GM19099 (cell line): ENCODE data around the gene NPFFR2.

ENCODE experiments used
- POLR2A ChIP-seq: IDR thresholded peaks from 3 replicates; pipeline ENCODE4 v1.6.1; 2011; ENCODE audit warnings: low read depth; ENCODE audit not compliant: insufficient read length; ENCODE audit errors: extremely low read depth

NPFFR2 gene

GRCh38 chr4:72031868-72032608, at the start of gene NPFFR2:
NPFFR2 (plus strand) TSS chr4:72032000; CDS start chr4:72128592, 96,592 bp downstream.
- no peak for TF ChIP-seq POLR2A

- TF ChIP-seq POLR2A = no peak
These were observed 39.1 kb upstream of the NPFFR2 start for GRCh38 chr4:71992571-71993312.

DNA sequence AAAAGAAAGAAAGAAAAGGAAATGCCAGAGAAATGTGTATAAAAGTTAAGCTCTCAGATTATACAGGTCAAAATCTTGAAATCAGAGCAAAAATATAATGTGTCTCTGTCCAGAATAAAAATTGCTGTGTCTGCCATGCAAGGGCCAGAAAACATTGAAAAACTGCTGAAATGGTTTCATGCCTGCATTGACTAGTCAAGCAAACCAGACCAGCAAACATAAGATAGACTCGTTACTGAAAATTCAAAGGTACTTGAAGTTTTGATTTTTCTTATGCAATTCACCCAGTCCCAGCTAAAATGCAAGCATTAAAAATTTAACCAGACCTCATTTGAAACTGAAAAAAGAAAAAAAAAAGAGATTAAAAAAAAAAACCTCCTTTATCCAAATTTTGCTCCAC, 37.2 kb upstream of the NPFFR2 start:
- TF ChIP-seq POLR2A = no peak

DNA sequence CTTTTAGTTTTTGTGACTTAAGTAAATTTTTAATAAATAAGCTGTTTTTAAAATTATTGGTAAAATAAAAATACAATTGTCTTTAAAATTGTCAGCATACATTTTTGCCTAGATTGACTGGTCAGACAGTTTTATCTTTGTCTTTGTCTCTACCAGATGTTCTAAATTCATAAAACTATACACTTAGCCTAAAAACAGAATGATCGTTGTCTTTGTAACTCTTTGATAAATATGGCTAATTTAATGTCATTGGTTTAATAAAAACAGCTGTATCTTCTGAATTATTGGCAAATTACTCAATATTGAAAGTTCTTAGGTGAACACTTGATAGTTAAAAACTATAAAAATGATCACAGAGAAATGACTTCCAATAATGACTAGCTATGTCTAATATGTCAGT, 36.5 kb upstream of the NPFFR2 start:
- TF ChIP-seq POLR2A = no peak

DNA sequence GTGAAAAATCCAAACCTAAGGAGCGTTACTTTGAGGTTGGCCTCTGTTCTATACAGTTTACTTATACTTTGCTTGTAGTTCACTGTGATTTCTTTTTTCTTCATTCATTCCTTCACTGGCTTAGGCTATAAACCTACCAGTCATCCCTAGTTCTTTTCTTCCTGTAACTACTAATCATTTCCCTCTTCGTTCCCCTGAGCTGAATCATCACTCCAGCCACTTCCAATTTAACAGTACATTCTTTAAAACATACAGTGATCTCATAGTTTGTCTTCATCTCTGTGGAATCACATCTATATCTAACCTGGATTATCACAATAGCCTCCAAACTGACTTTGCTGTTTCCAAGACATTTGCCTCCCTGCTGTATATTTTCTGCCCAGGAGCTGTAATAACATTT, 25.2 kb upstream of the NPFFR2 start:
- TF ChIP-seq POLR2A = no peak

DNA sequence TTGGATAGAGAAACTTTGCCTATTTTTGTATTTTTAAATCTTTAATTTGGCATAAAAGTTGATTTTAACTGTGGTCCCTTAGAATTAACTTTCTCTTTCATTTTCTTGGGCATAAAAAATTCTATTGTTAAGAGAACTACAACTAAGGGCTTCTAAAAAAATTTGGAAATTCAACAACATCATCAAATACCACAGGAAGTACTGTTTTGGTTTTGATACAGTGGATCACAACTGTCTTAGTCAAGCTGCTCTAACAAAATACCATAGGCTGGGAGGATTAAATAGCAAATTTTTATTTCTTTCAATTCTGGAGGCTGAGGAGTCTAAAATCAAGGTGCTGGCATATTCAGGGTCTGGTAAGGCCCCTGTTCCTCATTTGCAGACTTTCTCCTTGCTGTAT, 19.9 kb upstream of the NPFFR2 start:
- no peak for TF ChIP-seq POLR2A

DNA sequence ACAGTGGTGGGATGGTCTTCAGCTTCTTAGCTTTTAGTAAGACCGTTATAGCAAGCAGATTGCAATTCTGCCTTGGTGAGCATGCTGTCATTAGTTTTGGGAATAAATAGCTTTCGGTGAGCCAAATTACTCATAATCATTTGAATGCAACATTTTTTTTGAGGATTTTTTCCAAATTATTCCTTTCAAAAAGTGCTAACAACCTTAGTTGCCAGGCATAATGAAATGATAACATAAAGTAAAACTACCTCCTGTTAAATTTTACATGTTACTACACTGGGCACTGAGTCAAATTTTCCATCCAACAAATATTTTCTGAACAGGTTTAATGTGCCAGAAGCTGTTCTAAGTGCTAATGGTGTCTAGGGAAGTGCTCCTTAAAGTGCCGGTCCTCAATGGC, 15.8 kb upstream of the NPFFR2 start:
- TF ChIP-seq POLR2A = no peak

DNA sequence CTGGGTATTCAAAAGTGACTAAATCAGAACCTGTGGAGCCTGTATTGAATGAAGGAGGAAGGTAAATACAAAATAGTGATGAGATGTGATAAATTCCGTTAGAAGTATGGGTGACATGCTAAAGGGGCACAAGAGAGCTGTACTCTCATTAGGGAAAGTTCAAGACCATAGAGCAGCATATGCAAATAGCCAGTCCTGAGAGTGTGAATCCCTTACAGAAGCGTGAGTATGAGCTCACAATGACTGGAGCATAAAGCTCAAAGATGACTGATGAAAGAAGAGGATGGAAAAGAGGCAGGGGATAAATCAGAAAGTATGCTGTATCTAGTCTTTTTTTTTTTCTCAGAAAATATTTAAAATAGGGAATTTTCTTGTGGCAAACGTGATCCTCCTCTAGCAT, 12.1 kb upstream of the NPFFR2 start:
- no peak for TF ChIP-seq POLR2A

GRCh38 chr4:72022553-72022952, 9.2 kb upstream of the NPFFR2 start:
- no peak for TF ChIP-seq POLR2A

DNA sequence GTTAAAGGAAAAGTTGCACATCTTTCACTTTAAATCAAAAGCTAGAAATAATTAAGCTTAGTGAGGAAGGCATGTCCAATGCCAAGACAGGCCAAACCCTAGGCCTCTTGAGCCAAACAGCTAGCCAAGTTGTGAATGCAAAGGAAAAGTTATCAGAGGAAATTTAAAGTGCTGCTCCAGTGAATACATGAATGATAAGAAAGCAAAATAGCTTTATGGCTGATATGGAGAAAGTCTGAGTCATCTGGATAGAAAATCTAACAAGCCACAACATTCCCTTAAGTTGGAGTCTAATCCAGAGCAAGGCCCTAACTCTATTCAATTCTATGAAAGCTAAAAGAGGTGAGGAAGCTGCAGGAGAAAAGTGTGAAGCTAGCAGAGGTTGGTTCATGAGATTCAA, 23.8 kb downstream of the NPFFR2 start:
- TF ChIP-seq POLR2A = no peak

GRCh38 chr4:72063726-72064125, 31.9 kb downstream of the NPFFR2 start:
- TF ChIP-seq POLR2A = no peak

- no peak for TF ChIP-seq POLR2A
These were observed 35.3 kb downstream of the NPFFR2 start for GRCh38 chr4:72067051-72067450.

- no peak for TF ChIP-seq POLR2A
These were observed 42.0 kb downstream of the NPFFR2 start for GRCh38 chr4:72073816-72074215.

- no peak for TF ChIP-seq POLR2A
These were observed 44.8 kb downstream of the NPFFR2 start for GRCh38 chr4:72076562-72076961.

GRCh38 chr4:72077346-72077745, 45.5 kb downstream of the NPFFR2 start:
- no peak for TF ChIP-seq POLR2A

DNA sequence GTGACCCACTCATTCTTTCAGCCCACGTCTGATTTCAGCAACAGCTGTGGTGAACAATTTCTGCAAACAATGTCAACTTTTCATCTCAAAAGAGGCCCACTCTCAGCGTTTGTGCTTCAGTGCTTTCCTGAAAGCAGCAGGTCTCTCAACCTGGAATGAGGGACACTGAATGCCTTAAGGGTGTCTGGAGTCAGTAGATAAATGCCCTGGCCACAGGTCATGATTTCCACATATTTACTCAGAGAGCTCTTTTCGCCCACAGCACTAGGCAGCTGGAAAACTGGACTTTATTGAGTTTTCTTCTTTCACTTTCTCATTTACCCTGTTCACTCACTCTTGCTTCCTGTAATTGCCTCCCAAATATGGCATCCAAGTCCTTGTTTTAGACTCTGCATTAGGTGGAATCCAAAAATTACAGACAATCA, 52.8 kb downstream of the NPFFR2 start:
- no peak for TF ChIP-seq POLR2A
